Measurements from ENCODE around the gene POLH.
A peak's percentile ranks its signal among the peaks of the same experiment; 100 is the strongest.
"Not testable (repeated sequence)": the region's sequence is repeated elsewhere in the genome, so short reads cannot be mapped to it uniquely, and the experiment has no call there.

The POLH gene

GRCh38 chr6:43575772-43576551 lies at the start of gene POLH, which contains the start of gene XPO5:
POLH (plus strand) TSS chr6:43576185; CDS start chr6:43582320, 6,135 bp downstream.
XPO5 (minus strand) TSS chr6:43576038; CDS start chr6:43575864, 174 bp downstream.
- DNase-seq (ENCODE audit: low read depth in 2 of 2): peak; percentile 82 to 84

- no peak for DNase-seq (ENCODE audit: low read depth in 2 of 2)
Measured at GRCh38 chr6:43532201-43532600, 43.8 kb upstream of the POLH start.

- not testable (repeated sequence) for DNase-seq (ENCODE audit: low read depth in 2 of 2)
Measured at GRCh38 chr6:43538986-43539385, 37.0 kb upstream of the POLH start.

DNA sequence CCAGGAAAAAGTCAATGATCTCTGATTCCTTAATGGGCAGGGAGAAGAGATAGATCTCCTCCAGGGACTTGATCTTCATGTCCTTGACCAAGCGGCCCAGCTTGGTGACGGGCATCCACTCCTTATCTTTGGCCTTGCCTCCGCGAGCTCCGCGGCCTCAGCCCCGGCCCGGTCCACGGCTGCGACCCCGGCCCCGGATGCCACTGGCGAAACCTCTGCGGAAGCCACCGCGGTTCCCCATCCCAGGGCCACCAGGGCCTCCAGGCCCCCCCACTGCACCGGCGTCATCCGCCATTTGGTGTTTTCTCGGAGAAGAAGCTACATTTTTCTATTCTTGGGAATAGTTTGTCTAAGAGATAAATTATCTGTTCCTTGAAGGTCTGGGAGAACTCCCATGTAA lies 36.6 kb upstream of the POLH start:
- not testable (repeated sequence) for DNase-seq (ENCODE audit: low read depth in 2 of 2)

DNA sequence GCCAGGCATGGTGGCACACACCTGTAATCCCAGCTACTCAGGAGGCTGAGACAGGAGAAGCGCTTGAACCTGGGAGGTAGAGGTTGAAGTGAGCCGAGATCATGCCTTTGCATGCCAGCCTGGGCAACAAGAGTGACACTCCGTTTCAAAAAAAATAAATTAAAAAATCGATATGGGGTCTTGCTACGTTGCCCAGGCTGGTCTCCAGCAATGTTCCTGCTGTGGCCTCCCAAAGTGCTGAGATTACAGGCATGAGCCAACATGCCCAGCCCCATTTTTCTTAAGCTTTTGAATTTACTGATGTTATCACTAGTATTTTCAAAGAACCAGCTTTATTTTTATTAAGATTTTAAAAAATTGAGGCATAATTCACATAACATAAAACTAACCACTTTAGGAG lies 35.5 kb upstream of the POLH start:
- DNase-seq (ENCODE audit: low read depth in 2 of 2): no peak

DNA sequence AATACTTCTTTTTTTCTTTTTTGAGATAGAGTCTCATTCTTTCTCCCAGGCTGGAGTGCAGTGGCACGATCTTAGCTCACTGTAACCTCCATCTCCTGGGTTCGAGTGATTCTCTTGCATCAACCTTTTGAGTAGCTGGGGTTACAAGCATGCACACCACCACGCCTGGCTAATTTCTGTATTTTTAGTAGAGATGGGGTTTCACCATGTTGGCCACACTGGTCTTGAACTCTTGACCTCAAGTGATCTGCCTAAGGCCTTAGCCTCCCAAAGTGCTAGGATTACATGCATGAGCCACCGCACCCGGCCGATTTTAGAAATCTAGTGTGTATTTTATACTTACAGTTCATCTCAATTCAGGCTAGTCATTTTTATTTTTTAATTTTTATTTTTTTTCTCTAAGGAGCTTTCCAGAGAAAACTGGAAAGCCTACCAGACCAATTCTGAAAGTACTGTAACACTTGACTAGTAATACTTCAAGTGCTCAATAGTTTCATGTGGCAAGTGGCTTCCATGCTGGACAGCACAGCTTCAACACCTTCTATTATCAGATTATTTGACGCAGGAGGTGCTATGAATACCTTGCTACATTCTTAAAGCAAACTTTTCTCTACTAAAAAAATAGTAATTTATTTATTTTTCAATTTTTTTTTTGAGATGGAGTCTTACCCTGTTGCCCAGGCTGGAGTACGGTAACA lies 34.1 kb upstream of the POLH start:
- no peak for DNase-seq (ENCODE audit: low read depth in 2 of 2)

- no peak for DNase-seq (ENCODE audit: low read depth in 2 of 2)
Measured at GRCh38 chr6:43544461-43544860, 31.5 kb upstream of the POLH start.

GRCh38 chr6:43547222-43547621 lies 28.8 kb upstream of the POLH start:
- no peak for DNase-seq (ENCODE audit: low read depth in 2 of 2)

- DNase-seq (ENCODE audit: low read depth in 2 of 2): not testable (repeated sequence)
Measured at GRCh38 chr6:43557620-43558019, 18.4 kb upstream of the POLH start.

- DNase-seq (ENCODE audit: low read depth in 2 of 2): no peak
Measured at GRCh38 chr6:43559328-43559727, 16.7 kb upstream of the POLH start.

DNA sequence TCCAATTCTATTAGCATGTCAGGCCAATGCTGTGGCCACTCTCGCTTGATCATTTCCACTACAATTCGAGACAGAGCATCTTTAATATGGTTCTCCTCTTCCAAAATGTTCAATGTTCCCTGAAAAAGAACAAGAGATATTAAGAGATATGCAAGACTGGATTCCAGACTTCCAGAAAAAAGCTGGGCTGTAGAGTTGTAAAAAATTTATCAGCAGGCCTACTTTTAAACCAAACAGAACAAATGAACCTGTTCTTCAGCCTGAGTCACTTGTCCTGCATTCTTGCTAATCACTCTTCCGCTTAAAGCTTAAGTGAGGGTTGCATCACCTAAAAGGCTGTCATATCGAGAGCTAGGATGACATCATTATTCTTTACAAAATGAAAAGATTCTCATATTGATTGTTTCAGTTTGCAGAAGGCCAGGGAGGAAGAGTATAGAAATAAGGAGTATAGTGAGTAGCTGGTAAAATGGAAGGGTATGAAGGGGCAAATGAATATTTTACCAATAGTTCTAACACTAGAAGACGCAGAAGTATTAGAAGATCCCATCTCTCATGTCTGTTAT lies 5.0 kb upstream of the POLH start:
- no peak for DNase-seq (ENCODE audit: low read depth in 2 of 2)

DNA sequence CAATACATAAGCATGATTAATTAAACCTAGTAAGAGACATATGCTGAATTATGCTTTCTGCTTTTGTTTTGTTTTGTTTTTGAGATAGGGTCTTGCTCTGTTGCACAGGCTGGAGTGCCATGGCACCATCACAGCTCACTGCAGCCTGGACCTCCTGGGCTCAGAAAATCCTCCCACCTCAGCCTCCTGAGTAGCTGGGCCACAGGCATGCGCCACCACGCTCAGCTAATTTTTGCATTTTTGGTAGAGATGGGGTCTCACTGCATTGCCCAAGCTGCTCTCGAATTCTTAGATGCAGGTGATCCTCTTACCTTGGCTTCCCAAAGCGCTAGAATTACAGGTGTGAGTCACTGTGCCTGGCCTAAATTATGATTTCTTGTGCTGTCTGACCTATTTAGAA lies 4.0 kb upstream of the POLH start:
- DNase-seq (ENCODE audit: low read depth in 2 of 2): no peak

DNA sequence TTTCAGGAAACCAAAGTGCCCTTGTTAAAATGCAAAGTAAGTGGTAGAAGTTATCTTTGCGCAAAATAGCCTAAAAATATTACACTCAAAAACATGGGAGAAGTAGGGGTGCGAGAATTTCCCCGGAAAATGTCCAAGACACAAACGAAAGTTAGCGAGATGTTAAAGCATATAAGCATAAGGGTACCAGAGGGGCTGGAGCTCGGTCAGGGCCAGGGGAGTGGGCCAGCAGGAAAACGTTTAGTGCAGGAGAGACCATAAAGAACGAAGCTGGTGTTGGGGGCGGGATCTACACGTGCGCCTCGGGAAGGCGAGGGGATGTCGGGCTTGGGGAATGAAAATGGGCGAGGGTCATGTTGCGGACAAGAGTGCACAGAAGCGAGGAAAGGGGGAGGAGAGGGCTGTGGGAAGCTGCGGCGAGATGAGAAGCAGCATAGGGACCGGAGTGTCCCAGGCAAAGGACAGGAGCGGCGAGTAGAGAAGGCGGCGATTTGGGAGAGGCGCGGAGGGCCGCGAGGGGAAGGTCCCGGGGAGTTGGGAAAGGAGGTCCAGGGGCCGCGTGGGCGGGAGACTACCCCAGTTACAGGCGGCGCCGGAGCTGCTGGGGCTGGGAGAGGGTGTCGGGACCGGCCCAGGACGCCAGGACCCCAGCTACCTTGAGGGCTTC lies 747 bp upstream of the POLH start:
- peak in 1 of 2 donors; percentile 0 for DNase-seq (ENCODE audit: low read depth in 2 of 2)

DNA sequence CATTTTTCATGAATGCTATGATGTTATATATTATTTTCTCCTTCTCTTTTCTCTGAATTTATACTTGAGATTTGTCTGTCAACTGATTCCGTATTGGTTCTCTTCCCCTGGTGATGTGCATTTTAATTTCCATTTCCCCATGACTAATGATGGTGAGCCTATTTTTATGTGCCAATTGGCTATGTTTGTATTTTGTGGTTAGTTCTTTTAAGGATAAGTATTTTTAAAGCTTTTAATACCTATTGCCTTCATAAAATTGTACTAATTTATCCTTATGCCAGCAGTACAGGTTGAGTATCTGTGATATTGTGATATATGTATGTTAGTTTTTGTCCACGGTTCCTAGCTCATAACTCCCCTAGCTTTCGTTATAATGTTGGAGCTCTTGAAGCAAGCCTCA lies 2.8 kb downstream of the POLH start:
- no peak for DNase-seq (ENCODE audit: low read depth in 2 of 2)

GRCh38 chr6:43579171-43579570 lies 3.2 kb downstream of the POLH start:
- DNase-seq (ENCODE audit: low read depth in 2 of 2): no peak

- no peak for DNase-seq (ENCODE audit: low read depth in 2 of 2)
Measured at GRCh38 chr6:43582911-43583310, 6.9 kb downstream of the POLH start.

GRCh38 chr6:43584892-43585570 lies 9.0 kb downstream of the POLH start:
- DNase-seq (ENCODE audit: low read depth in 2 of 2): no peak

- no peak for DNase-seq (ENCODE audit: low read depth in 2 of 2)
Measured at GRCh38 chr6:43588194-43588593, 12.2 kb downstream of the POLH start.

- not testable (repeated sequence) for DNase-seq (ENCODE audit: low read depth in 2 of 2)
Measured at GRCh38 chr6:43589564-43589963, 13.6 kb downstream of the POLH start.

DNA sequence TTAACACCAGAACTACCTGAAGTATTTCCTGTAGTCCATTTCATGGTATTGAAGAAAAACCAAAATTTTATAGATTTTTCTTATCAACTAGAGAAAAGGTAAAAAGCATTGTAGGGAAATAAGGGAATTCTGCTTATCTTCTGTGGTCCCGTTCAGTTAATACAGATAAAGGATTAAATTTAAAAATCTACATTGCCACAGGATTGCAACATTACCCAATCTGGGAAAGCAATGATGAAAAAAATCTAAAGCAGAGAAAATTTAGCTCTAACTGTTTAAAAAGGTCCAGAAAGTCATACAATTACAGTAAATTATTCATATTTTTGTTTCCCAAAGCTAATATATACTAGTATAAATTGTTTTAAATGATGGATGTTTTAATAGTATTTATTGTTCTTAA lies 18.0 kb downstream of the POLH start:
- no peak for DNase-seq (ENCODE audit: low read depth in 2 of 2)

DNA sequence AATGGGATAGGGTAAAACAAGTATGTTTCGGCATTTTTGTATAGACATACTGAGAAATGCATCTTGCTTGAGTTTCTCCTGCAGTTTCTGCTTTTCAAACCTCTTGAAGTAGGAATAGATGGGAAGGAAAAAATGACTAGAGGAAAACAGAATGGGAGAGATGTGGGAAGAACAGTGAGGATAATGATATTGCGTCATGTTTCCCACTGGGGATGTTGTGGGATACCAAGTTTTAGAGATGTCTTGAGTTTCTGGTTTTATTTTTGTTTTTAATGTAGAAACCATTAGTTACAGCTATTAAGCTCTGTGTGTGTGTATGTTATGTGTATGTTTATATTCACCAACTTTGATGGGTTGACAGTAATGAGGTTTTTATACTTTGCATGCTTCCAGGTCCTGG lies 24.6 kb downstream of the POLH start:
- DNase-seq (ENCODE audit: low read depth in 2 of 2): no peak

GRCh38 chr6:43604174-43604573 lies 28.2 kb downstream of the POLH start:
- no peak for DNase-seq (ENCODE audit: low read depth in 2 of 2)
